PFSK-1 (cell line): ENCODE results near the gene RNF17.
A peak's percentile ranks its signal among the peaks of the same experiment; 100 is the strongest.

Experiments
- FOXP2 ChIP-seq: optimal IDR thresholded peaks from 2 replicates; pipeline ENCODE3; 2011; ENCODE audit warnings: borderline replicate concordance, control low read depth, inconsistent platforms; ENCODE audit not compliant: insufficient read depth; ENCODE audit errors: extremely low read length, extremely low read depth
- POLR2AphosphoS5 ChIP-seq: IDR thresholded peaks from 2 replicates; pipeline ENCODE4 v1.6.1; 2012; ENCODE audit warnings: low read depth, mild to moderate bottlenecking, control low read depth, low read length, moderate library complexity
- REST ChIP-seq, 2 experiments: IDR thresholded peaks; 2 replicates each; pipeline versions ENCODE4 v1.6.1 to v1.8.0; 2011 to 2012; ENCODE audit warnings: low read depth in 2 of 2, low read length in 2 of 2, control low read depth in 1 of 2, inconsistent platforms in 1 of 2, mild to moderate bottlenecking in 1 of 2, moderate library complexity in 1 of 2; ENCODE audit not compliant: insufficient read depth in 1 of 2
- SIN3A ChIP-seq: IDR thresholded peaks from 2 replicates; pipeline ENCODE4 v1.6.1; 2012; ENCODE audit warnings: mild to moderate bottlenecking, low read length, moderate library complexity, borderline replicate concordance; ENCODE audit not compliant: insufficient read depth
- TAF1 ChIP-seq: IDR thresholded peaks from 2 replicates; pipeline ENCODE4 v1.6.1; 2012; ENCODE audit warnings: low read length, control low read depth, borderline replicate concordance; ENCODE audit not compliant: insufficient read depth

The RNF17 gene

GRCh38 chr13:24921881-24922280 lies 157.9 kb downstream of the RNF17 start:
- no peak for TF ChIP-seq REST (IDR thresholded peaks at IDR 0.05; ENCODE audit: insufficient read depth in 1 of 2, low read depth in 2 of 2, low read length in 2 of 2)

DNA sequence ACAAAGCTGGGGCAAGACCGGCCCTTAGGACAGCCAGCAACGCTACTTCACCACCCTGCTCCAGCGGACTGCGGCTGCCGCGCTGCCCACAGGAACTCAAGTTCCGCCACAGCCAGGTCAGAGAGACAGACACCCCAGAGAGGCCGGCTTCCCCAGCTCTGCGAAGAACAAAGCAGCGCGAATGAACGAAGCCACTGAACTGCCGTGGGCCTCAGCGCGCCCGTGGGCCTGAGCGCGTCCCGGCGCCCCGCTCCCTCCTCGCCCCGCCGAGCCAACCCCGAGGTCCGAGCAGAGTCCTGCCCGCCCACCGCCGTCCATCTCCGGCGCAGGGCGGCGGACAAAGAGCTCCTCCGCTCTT lies 158.4 kb downstream of the RNF17 start:
- TF ChIP-seq SIN3A: no peak
- no peak for TF ChIP-seq REST (IDR thresholded peaks at IDR 0.05; ENCODE audit: insufficient read depth in 1 of 2, low read depth in 2 of 2, low read length in 2 of 2)
- no peak for TF ChIP-seq POLR2AphosphoS5
- no peak for TF ChIP-seq FOXP2
- no peak for TF ChIP-seq TAF1

DNA sequence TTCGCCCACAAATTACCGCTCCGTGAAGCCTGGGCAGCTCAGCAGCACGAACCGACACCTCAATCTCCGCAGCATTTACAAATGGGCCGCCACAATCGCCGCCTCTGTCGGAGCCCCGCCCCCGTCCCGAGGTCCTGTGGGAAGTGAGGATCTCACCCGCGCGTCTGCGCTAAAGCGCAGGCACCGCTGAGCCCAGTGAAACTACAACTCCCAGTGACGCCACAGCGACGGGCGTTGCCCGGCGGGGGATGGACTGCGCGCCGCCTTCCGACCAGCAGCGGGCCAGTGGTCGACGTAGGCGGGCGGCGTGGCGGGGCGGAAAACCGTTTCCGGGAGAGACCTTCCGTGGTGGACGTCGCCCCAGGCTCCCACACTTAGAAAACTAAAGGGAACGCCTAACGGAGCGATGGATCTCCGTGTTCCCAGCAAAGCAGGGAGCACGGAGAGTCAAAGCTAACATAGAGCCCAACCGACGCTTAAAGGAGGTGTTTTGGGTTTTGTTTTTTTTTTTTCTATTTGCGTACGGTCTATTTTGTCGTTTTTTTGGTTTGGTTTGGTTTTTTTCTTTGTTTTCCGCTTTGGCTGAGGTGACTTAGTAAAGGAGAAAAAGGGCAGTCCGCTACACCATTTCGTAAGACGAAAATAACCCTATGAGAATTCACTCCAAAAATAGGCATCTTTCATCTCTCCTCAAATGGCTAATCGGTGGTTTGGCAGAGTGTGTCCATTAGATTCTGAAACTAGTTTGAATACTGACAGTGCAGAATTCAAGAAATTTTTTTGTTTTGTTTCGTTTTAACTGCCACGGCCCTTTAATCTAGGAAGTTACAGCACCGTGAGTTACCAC lies 159.0 kb downstream of the RNF17 start:
- TF ChIP-seq SIN3A: no peak
- peak; percentile 62; the same call in 1 of the 2 replicates for TF ChIP-seq POLR2AphosphoS5
- TF ChIP-seq TAF1: 0 out of 2 replicates have a peak, but pooled peaks have one; percentile 60
- TF ChIP-seq REST (IDR thresholded peaks at IDR 0.05; ENCODE audit: insufficient read depth in 1 of 2, low read depth in 2 of 2, low read length in 2 of 2): no peak
- TF ChIP-seq FOXP2: peak; percentile 51

DNA sequence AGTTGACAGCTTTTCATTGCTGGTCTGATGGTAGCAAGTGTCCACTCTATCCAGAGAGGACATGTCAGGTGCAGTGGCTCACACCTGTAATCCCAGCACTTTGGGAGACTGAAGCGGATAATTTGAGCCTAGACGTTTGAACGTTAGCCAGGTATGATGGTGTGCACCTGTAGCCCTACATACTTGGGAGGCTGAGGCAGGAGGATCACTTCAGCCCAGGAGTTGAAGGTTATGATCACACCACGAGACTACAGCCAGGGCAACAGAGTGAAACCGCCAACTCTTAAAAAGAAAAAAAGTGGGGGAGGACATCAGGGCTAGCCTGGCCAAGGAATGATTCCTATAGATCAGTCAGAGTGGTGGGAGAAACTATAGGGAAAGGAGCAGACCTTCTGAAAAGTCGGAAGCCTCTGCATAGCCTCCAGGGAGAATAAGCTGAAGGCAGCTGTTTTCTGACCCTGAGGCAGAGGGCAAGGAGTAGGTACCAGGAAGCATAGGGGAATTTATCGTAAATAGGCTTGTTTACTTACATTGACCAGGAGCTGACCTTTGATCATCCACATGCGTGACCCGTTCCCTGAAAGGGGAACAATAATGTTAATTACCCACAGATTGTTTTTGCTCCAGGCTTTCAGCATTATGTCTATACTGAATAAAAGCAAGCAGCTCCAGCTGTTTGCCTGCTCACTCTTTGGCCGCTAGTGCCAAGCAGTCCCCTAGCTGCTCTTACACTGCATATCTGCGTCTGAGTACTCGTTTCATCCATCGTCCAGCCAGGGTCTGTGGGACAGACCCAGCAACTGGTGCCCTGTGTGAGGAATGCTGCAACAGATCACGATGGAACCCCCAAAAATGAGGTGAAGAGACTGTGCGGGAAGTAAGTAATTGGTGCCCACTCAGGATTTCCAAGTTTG lies 161.6 kb downstream of the RNF17 start:
- TF ChIP-seq REST (IDR thresholded peaks at IDR 0.05; ENCODE audit: insufficient read depth in 1 of 2, low read depth in 2 of 2, low read length in 2 of 2) (no peak), POLR2AphosphoS5 (no peak), SIN3A (no peak), FOXP2 (no peak), TAF1 (no peak)
